HepG2 (cell line): Measurements from ENCODE around the gene ZNF804B.

ENCODE experiments used
- GLI4 ChIP-seq: sonication (generic); formaldehyde crosslinking; IDR thresholded peaks from 2 replicates; pipeline ENCODE4 v1.5.1; 2020; ENCODE audit warnings: missing genetic modification reagents, mild to moderate bottlenecking, moderate library complexity, borderline replicate concordance
- KDM1A ChIP-seq: IDR thresholded peaks from 2 replicates; pipeline ENCODE4 v1.6.1; 2016; ENCODE audit warnings: missing compliant biosample characterization
- LCORL ChIP-seq, 2 experiments: fragments of 450-650 bp in 1 of 2; sonication (generic) in 1 of 2; formaldehyde crosslinking in 1 of 2; IDR thresholded peaks; 2 replicates each; pipeline versions ENCODE4 v1.5.0 to v1.6.1; 2017 to 2020; ENCODE audit warnings: antibody characterized with exemption in 1 of 2, missing genetic modification reagents in 1 of 2
- RELA ChIP-seq: sonication (generic); formaldehyde crosslinking; IDR thresholded peaks from 2 replicates; pipeline ENCODE4 v1.4.0; 2020; ENCODE audit warnings: missing genetic modification reagents
- RORA ChIP-seq: sonication (generic); formaldehyde crosslinking; IDR thresholded peaks from 2 replicates; pipeline ENCODE4 v1.5.0; 2020; ENCODE audit warnings: mild to moderate bottlenecking, missing genetic modification reagents, moderate library complexity
- TCF7L2 ChIP-seq: IDR thresholded peaks from 2 replicates; pipeline ENCODE4 v1.6.1; 2011; ENCODE audit warnings: mild to moderate bottlenecking, low read depth, low read length, moderate library complexity
- YY1 ChIP-seq: IDR thresholded peaks from 2 replicates; pipeline ENCODE4 v1.6.1; 2011; ENCODE audit warnings: low read length, low read depth, moderate library complexity, mild to moderate bottlenecking; ENCODE audit not compliant: insufficient read depth, insufficient replicate concordance
- ZNF274 ChIP-seq: sonication (generic); formaldehyde crosslinking; IDR thresholded peaks from 2 replicates; pipeline ENCODE4 v1.5.1; 2020; ENCODE audit warnings: mild to moderate bottlenecking, missing genetic modification reagents
- TF ChIP-seq, protein P1 (sequence below): sonication (generic); formaldehyde crosslinking; IDR thresholded peaks from 2 replicates; pipeline ENCODE4 v1.4.0; 2020; ENCODE audit warnings: low read depth, mild to moderate bottlenecking, missing genetic modification reagents
- TF ChIP-seq, protein P2 (sequence below): sonication (generic); formaldehyde crosslinking; IDR thresholded peaks from 2 replicates; pipeline ENCODE4 v1.5.0; 2020; ENCODE audit warnings: mild to moderate bottlenecking, missing genetic modification reagents, moderate library complexity

DNA sequence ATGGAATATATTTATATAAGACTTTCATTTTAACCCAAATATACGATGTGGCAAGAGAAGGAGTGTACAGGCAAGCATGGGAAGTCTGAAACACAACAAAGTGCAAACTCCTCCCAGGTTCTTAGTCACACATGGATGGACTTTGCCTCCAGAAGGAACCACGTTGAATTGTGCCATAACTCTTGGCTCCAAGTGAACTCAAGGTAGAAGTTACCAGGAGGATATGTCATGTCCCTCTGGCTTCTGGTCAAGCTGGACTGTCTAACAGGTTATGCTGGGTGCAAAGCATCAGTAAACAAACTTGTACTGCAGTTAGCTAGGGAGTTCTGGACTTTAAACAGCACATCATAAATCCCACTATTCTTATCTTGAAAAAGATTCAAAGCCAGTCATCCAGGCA, 364.4 kb downstream of the ZNF804B start:
- TF ChIP-seq RORA (CRISPR knock-in tag): no peak
- TF ChIP-seq KDM1A (CRISPR knock-in tag): no peak
- TF ChIP-seq LCORL (IDR thresholded peaks at IDR 0.05): no peak
- no peak for TF ChIP-seq LCORL (CRISPR knock-in tag; IDR thresholded peaks at IDR 0.05)
- TF ChIP-seq, protein P1, sequence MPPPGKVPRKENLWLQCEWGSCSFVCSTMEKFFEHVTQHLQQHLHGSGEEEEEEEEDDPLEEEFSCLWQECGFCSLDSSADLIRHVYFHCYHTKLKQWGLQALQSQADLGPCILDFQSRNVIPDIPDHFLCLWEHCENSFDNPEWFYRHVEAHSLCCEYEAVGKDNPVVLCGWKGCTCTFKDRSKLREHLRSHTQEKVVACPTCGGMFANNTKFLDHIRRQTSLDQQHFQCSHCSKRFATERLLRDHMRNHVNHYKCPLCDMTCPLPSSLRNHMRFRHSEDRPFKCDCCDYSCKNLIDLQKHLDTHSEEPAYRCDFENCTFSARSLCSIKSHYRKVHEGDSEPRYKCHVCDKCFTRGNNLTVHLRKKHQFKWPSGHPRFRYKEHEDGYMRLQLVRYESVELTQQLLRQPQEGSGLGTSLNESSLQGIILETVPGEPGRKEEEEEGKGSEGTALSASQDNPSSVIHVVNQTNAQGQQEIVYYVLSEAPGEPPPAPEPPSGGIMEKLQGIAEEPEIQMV: no peak
- TF ChIP-seq, protein P2, sequence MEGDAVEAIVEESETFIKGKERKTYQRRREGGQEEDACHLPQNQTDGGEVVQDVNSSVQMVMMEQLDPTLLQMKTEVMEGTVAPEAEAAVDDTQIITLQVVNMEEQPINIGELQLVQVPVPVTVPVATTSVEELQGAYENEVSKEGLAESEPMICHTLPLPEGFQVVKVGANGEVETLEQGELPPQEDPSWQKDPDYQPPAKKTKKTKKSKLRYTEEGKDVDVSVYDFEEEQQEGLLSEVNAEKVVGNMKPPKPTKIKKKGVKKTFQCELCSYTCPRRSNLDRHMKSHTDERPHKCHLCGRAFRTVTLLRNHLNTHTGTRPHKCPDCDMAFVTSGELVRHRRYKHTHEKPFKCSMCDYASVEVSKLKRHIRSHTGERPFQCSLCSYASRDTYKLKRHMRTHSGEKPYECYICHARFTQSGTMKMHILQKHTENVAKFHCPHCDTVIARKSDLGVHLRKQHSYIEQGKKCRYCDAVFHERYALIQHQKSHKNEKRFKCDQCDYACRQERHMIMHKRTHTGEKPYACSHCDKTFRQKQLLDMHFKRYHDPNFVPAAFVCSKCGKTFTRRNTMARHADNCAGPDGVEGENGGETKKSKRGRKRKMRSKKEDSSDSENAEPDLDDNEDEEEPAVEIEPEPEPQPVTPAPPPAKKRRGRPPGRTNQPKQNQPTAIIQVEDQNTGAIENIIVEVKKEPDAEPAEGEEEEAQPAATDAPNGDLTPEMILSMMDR (CRISPR knock-in tag): no peak
- no peak for TF ChIP-seq GLI4
- TF ChIP-seq RELA (CRISPR knock-in tag): no peak
- TF ChIP-seq TCF7L2: no peak
- TF ChIP-seq YY1: no peak
- no peak for TF ChIP-seq ZNF274 (CRISPR knock-in tag)
